Central memory CD4-positive, alpha-beta T cell (primary cell): ENCODE measurements around the gene LRRC17.

Experiments
- DNase-seq: peaks from one replicate; pipeline ENCODE4 v3.0.0; 2022

Gene LRRC17

DNA sequence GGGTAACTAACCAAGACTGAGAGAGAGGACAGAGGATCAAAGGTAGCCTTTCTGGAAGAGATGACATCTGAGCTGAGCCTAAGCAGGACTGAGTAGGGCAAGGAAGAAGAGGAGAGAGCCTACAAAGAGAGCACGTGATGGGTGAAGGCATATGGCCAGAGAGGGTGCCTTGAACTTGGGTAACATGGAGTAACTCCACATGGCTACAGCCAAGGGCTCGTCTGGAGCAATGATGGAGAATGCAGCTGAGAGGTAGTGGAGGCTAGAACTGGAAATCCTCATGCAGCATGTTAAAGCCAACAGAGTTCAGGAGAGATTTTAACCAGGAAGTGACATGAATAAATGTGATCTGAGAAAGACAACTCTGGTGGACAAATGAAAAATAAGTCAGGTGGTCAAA lies 77.8 kb downstream of the LRRC17 start:
- DNase-seq = no peak

DNA sequence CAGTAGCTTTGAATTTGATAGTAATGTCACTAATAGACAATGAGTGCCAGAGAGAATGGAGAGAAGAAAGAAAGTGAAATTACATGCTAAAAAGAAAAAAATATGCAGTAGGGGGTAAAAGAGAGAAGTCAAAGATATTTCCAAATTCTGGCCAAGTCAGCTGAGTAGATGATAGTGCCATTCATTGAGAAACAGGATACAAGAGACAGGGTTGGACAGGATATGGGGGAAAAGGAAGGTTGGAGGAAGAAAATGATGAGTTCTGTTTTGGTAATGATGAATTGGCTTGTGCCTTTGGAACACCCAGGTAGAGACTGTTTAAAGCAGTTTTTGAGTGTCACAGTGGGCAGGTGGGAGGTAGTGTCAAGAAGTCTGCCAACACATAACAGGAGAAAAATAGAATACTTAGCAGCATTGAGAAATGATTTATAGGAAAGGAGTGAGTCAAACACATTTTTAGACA lies 78.3 kb downstream of the LRRC17 start:
- DNase-seq = no peak

- no peak for DNase-seq
These were observed 78.9 kb downstream of the LRRC17 start for GRCh38 chr7:102991540-102992214.

- no peak for DNase-seq
These were observed 79.7 kb downstream of the LRRC17 start for GRCh38 chr7:102992509-102992937.

DNA sequence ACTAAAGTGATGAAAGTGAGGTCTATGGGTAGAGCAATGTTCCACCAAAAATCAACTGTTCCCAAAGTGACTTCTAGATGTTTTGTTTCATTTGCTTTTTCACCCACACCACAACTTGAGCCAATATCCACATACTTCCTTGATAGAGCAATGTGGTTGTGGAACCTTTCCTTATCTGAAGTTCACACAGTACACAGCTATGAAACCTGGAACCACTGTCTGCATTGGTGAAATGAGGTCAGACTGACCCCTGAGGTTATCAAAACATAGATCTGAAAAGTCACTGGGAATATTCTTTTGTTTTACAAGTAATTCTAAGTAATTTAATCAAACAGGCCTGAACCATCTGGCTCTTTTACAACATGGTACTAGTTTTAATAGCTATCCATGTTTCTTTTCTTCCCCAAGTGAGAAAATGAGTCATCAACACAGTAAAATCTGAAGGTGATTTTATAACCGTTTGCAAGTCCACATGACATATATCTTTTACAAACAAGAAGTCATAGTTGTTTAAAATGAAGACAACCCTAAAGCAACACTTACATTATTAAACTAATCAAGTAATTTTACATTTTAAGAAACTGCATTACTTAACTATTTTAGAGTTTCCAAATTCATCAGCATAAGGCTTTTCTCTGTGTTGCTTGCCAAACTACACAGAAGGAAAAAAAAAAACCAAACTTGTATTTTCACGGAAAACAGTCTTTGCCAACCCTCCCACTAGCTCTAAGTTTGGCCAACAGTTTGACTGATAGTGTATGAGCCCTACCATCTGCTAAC lies 80.3 kb downstream of the LRRC17 start:
- DNase-seq = no peak

GRCh38 chr7:102993718-102994029 lies 80.9 kb downstream of the LRRC17 start:
- no peak for DNase-seq

DNA sequence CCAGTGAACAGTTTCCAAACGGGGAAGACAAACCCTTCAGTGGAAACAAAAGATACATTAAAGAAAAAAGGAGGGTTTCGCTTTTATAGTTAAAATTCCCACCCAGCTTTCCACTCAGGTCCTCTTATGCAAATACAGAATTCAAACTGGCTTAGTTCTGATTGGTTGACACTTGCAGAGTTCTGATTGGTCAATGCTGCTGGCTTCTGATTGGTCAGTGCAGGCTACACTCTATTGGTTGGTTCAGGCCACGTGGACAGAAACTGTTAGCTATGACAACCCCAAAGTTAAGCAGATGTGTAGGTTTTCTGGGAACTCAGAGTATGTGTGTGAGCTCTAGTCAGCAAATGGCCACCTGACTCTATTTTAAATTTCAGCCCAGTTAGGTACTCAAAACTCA lies 81.8 kb downstream of the LRRC17 start:
- no peak for DNase-seq
